B cell (primary cell): ENCODE data around the gene CCDC28A. TPM values are rescaled to one million over a fixed set of nuclear protein-coding genes. Genes with fewer than 3 reads are reported as not detected.

ENCODE experiments used
- ATAC-seq: fragments of 200-7000 bp; cut with Tn5 transposase; one replicate; pipeline ENCODE4 v1.10.0; 2021; ENCODE audit warnings: low read depth, mild to moderate bottlenecking, moderate number of reproducible peaks, moderate library complexity
- CTCF ChIA-PET: fragments of 350-600 bp; sonication (Branson Sonifier 250); formaldehyde crosslinking; loops from one replicate; lab custom pipeline; 2021; ENCODE audit warnings: antibody characterized with exemption, inconsistent platforms; lab: Charles Lee
- POLR2A ChIA-PET: fragments of 350-600 bp; sonication (Branson Sonifier 250); formaldehyde crosslinking; loops from one replicate; lab custom pipeline; 2021; ENCODE audit warnings: antibody characterized with exemption; lab: Charles Lee
- DNase-seq: peaks from one replicate; pipeline ENCODE4 v3.0.0; 2013
- H2AFZ ChIP-seq: 2 replicates; pipeline ENCODE4 v1.6.1; 2012; ENCODE audit warnings: mild to moderate bottlenecking, low read depth, low read length; ENCODE audit not compliant: insufficient read depth, poor library complexity, severe bottlenecking
- H3K27ac ChIP-seq, 2 donors: 1 replicate in 1 of 2; 2 replicates in 1 of 2; pipeline ENCODE4 v1.5.1; 2012 to 2013; ENCODE audit warnings: low read length in 2 of 2, mild to moderate bottlenecking in 2 of 2, moderate library complexity in 1 of 2
- H3K27me3 ChIP-seq, 4 experiments: fragments of 200-600 bp in 1 of 4; sonication (generic) in 1 of 4; replicated peaks in 1 of 4; 1 replicate in 2 of 4; 2 replicates in 2 of 4; pipeline versions ENCODE4 v1.6.1 to v1.7.0; 2013 to 2016; ENCODE audit warnings: low read length in 3 of 4, mild to moderate bottlenecking in 2 of 4, mixed read lengths in 1 of 4, moderate library complexity in 1 of 4; ENCODE audit not compliant: insufficient read depth in 4 of 4, control insufficient read depth in 3 of 4; ENCODE audit errors: control extremely low read depth in 1 of 4
- H3K36me3 ChIP-seq, 2 experiments: replicated peaks in 1 of 2; 1 replicate in 1 of 2; 2 replicates in 1 of 2; pipeline versions ENCODE4 v1.6.1 to v1.7.1; 2013; ENCODE audit warnings: low read length in 1 of 2; ENCODE audit not compliant: insufficient read depth in 2 of 2, control insufficient read depth in 1 of 2; ENCODE audit errors: control extremely low read depth in 1 of 2, extremely low read depth in 1 of 2
- H3K4me1 ChIP-seq, 2 donors: fragments of 200-600 bp in 1 of 2; sonication (generic) in 1 of 2; 1 replicate in 1 of 2; 2 replicates in 1 of 2; pipeline versions ENCODE4 v1.5.1 to v1.6.1; 2013 to 2017; ENCODE audit warnings: low read length in 2 of 2; ENCODE audit not compliant: control insufficient read depth in 2 of 2, insufficient read depth in 2 of 2
- H3K4me2 ChIP-seq: replicated peaks from 2 replicates; pipeline ENCODE3; 2012; ENCODE audit warnings: mild to moderate bottlenecking, low read depth, low read length; ENCODE audit not compliant: poor library complexity, severe bottlenecking
- H3K4me3 ChIP-seq, 5 experiments: fragments of 200-600 bp in 1 of 5; sonication (generic) in 1 of 5; 1 replicate in 3 of 5; 2 replicates in 2 of 5; pipeline versions ENCODE4 v1.5.1 to v1.7.0; 2011 to 2016; ENCODE audit warnings: low read length in 4 of 5, mild to moderate bottlenecking in 4 of 5, low read depth in 2 of 5, control low read depth in 1 of 5, moderate library complexity in 1 of 5; ENCODE audit not compliant: insufficient read depth in 1 of 5; ENCODE audit errors: control extremely low read depth in 1 of 5, extremely low read depth in 1 of 5
- H3K79me2 ChIP-seq: fragments of 200-600 bp; sonication (generic); one replicate; pipeline ENCODE4 v1.6.0; 2016; ENCODE audit warnings: low read length; ENCODE audit not compliant: control insufficient read depth, insufficient read depth
- H3K9ac ChIP-seq: fragments of 200-600 bp; sonication (generic); 2 replicates; pipeline ENCODE4 v1.6.1; 2017; ENCODE audit warnings: mild to moderate bottlenecking, low read length, moderate library complexity
- H3K9me3 ChIP-seq, 3 donors: one replicate each; pipeline versions ENCODE4 v1.6.1 to v1.7.1; 2013; ENCODE audit warnings: low read length in 2 of 3; ENCODE audit not compliant: control insufficient read depth in 2 of 3, insufficient read depth in 1 of 3; ENCODE audit errors: control extremely low read depth in 1 of 3
- H4K20me1 ChIP-seq: 2 replicates; pipeline ENCODE4 v1.6.0; 2012; ENCODE audit warnings: mild to moderate bottlenecking, low read length; ENCODE audit not compliant: insufficient read depth, control insufficient read depth, poor library complexity, severe bottlenecking
- H3K27ac Mint-ChIP-seq: one replicate; pipeline ENCODE4 v1.8.0; 2021; ENCODE audit warnings: mixed read lengths
- H3K27me3 Mint-ChIP-seq: one replicate; pipeline ENCODE4 v1.8.0; 2021; ENCODE audit warnings: mixed read lengths
- H3K4me1 Mint-ChIP-seq: one replicate; pipeline ENCODE4 v1.8.0; 2021; ENCODE audit warnings: mixed read lengths
- H3K4me3 Mint-ChIP-seq: one replicate; pipeline ENCODE4 v1.8.0; 2021; ENCODE audit warnings: mixed read lengths
- H3K9me3 Mint-ChIP-seq: one replicate; pipeline ENCODE4 v1.8.0; 2022; ENCODE audit warnings: mixed read lengths; ENCODE audit not compliant: insufficient read depth
- EZH2 ChIP-seq: IDR thresholded peaks from 2 replicates; pipeline ENCODE4 v1.6.1; 2012; ENCODE audit warnings: borderline replicate concordance, low read depth, mild to moderate bottlenecking, moderate library complexity, low read length; ENCODE audit not compliant: insufficient read depth, poor library complexity, severe bottlenecking
- WGBS: methylation state at CpG from one replicate; pipeline ENCODE4 v1.1.5; 2013; ENCODE audit warnings: missing lambda C conversion rate; ENCODE audit not compliant: insufficient coverage; 5-methylcytosine and 5-hydroxymethylcytosine counted together
- intact Hi-C: fragments of 100-400 bp; cut with micrococcal nuclease; formaldehyde crosslinking; loops from one replicate; pipeline ENCODE4 v1.10.0; 2022
- polyA plus RNA-seq: library from polyadenylated mRNA; depleted of rRNA; stranded (reverse); fragments of >200 nt; gene quantifications from 2 replicates; pipeline ENCODE4 v1.2.3, GENCODE V29; 2012
- total RNA-seq, 2 donors: library from RNA; stranded (reverse); fragments of 120-200 nt in 1 of 2; gene quantifications; 1 replicate in 1 of 2; 2 replicates in 1 of 2; pipeline versions ENCODE4 v1.2.3 to v1.2.4, GENCODE V29; 2013 to 2022
- TF ChIP-seq, protein P1 (sequence below): fragments of 200-600 bp; IDR thresholded peaks from one replicate; pipeline ENCODE4 v1.8.0; 2022; ENCODE audit warnings: antibody characterized with exemption, mild to moderate bottlenecking

CCDC28A gene
- total and polyA plus RNA-seq, 2 donors (not counting 1 experiment from before 2014, with no cell fraction given), result 14.4 to 26.9 TPM

DNA sequence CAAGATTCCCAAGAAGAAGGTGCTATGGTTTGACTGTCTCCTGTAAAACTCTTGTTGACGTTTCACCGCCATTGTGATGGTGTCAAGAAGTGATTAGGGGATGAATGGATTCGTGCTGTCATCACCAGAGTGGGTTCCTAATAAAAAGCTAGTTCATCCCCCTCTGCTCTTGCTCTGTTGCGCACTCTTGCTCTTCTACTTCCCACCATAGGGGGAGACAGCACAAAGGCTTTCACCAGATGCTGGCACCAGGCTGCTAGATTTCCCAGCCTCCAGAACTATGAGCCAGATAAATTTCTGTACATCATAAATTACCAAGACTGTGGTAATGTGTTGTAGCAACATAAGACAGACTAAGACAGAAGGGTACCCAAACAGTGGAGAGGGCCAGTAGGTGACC, 21.6 kb upstream of the CCDC28A start:
- Histone ChIP-seq H3K4me2 (no peak overlapping the region), H2AFZ (no peak overlapping the region), H3K27ac (no peak overlapping the region), H3K27me3 (no peaks in the 10 kb centered on the region), H3K9ac (no peak overlapping the region), H4K20me1 (no peaks in the 10 kb centered on the region), H3K36me3 (no peaks in the 10 kb centered on the region), H3K4me1 (no peaks in the 10 kb centered on the region), H3K79me2 (no peaks in the 10 kb centered on the region), H3K4me3 (no peak overlapping the region), H3K9me3 (no peaks in the 10 kb centered on the region)
- 100% methylated on average over 1 of the region's 4 CpGs for WGBS
- Mint-ChIP-seq H3K27ac (no peak overlapping the region), H3K27me3 (no peaks in the 10 kb centered on the region), H3K4me3 (no peak overlapping the region), H3K9me3 (no peaks in the 10 kb centered on the region), H3K4me1 (no peaks in the 10 kb centered on the region)
- DNase-seq (no peak), ATAC-seq (no peak)
- POLR2A ChIA-PET, result no interaction called here
- intact Hi-C loops, result no loop called here
- no peak for TF ChIP-seq EZH2
- TF ChIP-seq, protein P1, sequence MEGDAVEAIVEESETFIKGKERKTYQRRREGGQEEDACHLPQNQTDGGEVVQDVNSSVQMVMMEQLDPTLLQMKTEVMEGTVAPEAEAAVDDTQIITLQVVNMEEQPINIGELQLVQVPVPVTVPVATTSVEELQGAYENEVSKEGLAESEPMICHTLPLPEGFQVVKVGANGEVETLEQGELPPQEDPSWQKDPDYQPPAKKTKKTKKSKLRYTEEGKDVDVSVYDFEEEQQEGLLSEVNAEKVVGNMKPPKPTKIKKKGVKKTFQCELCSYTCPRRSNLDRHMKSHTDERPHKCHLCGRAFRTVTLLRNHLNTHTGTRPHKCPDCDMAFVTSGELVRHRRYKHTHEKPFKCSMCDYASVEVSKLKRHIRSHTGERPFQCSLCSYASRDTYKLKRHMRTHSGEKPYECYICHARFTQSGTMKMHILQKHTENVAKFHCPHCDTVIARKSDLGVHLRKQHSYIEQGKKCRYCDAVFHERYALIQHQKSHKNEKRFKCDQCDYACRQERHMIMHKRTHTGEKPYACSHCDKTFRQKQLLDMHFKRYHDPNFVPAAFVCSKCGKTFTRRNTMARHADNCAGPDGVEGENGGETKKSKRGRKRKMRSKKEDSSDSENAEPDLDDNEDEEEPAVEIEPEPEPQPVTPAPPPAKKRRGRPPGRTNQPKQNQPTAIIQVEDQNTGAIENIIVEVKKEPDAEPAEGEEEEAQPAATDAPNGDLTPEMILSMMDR, result no peak
- CTCF ChIA-PET, result interaction anchor here (1.4 kb wide), 1 partner anchor 14 kb away, joined by 5 read pairs; no protein-coding TSS in a partner anchor

DNA sequence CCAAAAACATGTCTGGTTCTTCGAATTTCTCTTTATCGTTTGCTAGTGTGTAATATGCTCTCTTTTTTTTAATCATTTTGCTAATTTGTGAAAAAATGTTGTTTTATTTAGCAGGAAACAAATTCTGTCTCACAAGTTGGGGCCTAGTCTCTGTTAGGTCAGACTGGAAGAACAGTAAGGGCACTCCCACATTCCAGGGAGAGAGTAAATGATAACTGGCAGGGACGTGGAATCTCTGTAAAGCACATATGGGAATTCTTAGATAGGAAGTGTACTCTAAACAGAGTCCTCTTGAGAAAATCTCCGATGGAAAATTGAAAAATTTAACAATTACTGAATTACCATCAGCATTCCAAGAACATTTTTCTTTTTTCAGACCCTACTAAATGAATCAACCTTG, 16.4 kb upstream of the CCDC28A start:
- no peak overlapping the region for H3K4me3 ChIP-seq
- ChIA-PET POLR2A (no interaction called here), CTCF (no interaction called here)
- no peaks in the 10 kb centered on the region for H3K36me3 ChIP-seq
- no peak overlapping the region for H3K27ac ChIP-seq
- no peaks in the 10 kb centered on the region for H4K20me1 ChIP-seq
- no peak overlapping the region for H3K4me2 ChIP-seq
- H2AFZ ChIP-seq, result no peak overlapping the region
- no peak overlapping the region for H3K27ac Mint-ChIP-seq
- H3K9me3 Mint-ChIP-seq, result no peaks in the 10 kb centered on the region
- no peaks in the 10 kb centered on the region for H3K9me3 ChIP-seq
- no CpG with 5 or more reads among the region's 4 CpGs for WGBS
- H3K4me1 ChIP-seq, result no peaks in the 10 kb centered on the region
- H3K27me3 Mint-ChIP-seq, result no peaks in the 10 kb centered on the region
- DNase-seq, result no peak
- H3K4me3 Mint-ChIP-seq, result no peak overlapping the region
- no peaks in the 10 kb centered on the region for H3K79me2 ChIP-seq
- intact Hi-C loops, result no loop called here
- no peak overlapping the region for H3K9ac ChIP-seq
- no peaks in the 10 kb centered on the region for H3K4me1 Mint-ChIP-seq
- H3K27me3 ChIP-seq, result no peaks in the 10 kb centered on the region
- ATAC-seq, result no peak
- TF ChIP-seq, protein P1, result no peak
- TF ChIP-seq EZH2, result no peak
